Activated CD4-positive, alpha-beta T cell treated with anti-CD3 and anti-CD28 coated beads, Interleukin-2, amount 50 U/mL, for 4 hours (primary cell): Measurements from ENCODE around the gene GFRA1.

ENCODE experiments used
- DNase-seq, 2 experiments: peaks; one replicate each; pipeline ENCODE4 v3.0.0-alpha.2; 2020

GFRA1 gene

DNA sequence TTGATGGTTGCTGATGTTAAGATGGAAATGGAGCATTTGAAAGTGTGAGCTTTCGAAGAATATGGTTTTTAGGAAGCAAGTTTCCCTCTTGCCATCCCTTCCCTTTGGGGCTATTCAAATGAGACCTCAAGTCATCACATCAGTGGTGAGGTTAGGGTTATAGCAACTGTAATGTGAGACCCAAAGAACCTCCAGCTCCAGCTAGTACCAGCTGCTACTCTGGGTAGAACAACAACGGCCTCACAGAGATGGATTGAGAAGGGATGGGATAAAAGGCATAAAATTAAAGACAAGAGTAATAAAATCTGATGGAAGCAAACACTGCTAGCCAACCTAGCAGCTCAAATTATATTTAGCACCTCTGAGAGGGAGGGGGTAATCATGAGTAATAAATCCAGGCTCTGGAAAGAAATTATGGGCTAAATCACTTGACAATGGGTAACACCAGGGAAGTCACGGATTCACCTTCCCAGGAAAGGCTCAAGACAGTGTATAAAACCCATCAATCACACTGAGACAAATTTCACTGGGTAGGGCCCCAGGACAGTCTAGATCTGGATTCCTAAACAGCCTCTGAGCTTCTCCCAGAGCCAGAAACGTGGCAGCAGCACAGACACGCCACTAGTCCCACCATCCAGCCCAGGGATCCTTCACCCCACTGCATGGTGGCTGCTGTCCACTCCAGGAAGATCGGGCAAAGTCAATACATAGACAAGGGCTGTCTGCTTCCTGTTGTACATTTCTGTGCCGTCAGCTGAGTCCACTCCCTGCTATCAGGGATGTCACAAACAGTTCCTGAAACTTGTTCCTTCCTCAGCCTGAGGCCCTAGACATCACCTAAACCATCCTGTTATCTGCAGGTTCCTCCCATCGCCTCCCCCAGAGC is 151.1 kb downstream of the GFRA1 start:
- no peak for DNase-seq

- no peak for DNase-seq
Observed at GRCh38 chr10:116120688-116121455, 152.1 kb downstream of the GFRA1 start.

DNA sequence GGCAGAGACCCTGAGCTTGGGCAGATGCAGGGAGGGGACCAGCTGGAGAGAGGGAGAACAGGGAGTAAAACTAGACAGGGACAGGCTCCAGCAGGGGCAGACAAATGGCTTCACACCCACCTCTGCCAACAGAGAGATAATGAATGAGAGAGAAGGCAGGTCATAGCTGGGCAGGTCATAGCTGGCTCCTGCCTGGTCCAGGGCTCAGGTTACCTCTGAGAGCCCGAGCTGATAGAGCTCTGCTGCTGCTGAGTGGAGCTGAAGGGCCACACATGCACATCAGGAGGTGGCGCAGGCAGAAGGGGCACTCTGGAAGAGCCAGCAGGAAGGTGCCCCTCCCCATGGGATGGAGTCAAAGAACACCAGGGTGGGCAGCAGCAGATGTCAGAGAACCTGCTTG is 154.2 kb downstream of the GFRA1 start:
- DNase-seq, result no peak

DNA sequence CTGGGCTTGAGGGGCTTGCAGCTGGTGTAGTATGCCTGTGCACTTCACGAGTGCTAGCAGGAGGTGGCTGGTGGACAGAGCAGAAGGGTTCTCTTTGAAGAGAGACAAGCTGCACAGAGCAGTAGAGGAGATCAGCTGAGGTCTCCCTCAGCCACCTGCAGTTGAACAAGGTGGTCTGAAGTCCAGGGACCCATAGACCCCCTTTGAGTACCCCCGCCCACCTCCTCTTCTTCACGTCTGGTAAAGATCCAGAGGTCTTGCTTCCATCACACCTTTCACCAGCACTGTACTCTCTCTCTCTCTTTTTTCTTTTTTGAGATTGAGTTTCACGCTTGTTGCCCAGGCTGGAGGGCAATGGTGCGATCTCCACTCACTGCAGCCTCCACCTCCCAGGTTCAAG is 157.2 kb downstream of the GFRA1 start:
- no peak for DNase-seq

GRCh38 chr10:116115036-116115641 is 157.9 kb downstream of the GFRA1 start:
- DNase-seq, result no peak

- DNase-seq, result no peak
Observed at GRCh38 chr10:116113721-116114501, 159.1 kb downstream of the GFRA1 start.

DNA sequence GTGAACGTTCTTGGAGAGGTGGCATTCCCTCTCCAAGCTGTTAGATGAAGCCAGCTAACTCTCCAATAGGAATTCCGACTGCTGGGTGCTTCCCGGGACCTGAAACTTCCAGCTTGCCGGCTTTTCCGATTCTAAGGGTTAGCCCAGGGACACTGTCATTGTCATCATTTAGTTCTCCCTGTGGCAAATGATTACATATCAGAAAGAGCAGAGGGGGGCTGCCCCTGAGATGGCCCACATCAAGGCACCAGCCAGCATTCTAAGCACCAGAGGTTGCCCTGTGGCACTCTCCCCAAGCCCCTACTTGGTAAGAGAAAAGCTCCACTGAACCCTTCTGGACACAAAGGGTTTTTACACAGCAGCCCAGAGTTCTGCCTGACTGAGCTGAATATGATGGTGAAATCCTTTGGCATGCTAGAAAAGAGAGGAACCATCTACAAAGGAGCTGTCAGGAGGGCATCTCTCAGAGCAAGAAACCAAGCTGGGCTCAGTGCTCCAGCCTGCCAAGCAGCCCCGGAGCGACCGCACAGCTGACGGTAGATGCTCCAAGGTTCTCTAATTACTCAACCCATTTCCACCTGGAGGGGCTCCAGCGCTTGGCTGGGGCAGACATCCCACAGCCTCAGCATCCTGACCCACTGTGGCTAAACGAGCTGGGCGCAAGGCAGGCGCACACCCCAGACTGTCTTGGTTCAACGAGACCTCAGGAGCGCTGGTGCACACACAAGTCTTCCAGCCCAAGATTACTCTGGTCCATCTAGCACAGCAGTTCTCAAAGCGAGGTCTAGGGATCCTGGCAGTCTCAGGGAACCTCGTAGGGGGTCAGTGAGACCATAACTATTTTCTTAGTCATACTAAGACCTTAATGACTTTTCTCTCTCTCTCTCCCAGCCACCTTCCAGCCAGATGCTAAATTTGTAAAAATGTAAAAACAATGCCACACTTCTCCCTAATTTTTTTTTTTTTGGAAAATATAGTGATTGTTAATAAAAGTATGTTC is 160.5 kb downstream of the GFRA1 start:
- no peak for DNase-seq

- no peak for DNase-seq
Observed at GRCh38 chr10:116111483-116112095, 161.4 kb downstream of the GFRA1 start.

GRCh38 chr10:116110736-116111135 is 162.3 kb downstream of the GFRA1 start:
- DNase-seq, result no peak

DNA sequence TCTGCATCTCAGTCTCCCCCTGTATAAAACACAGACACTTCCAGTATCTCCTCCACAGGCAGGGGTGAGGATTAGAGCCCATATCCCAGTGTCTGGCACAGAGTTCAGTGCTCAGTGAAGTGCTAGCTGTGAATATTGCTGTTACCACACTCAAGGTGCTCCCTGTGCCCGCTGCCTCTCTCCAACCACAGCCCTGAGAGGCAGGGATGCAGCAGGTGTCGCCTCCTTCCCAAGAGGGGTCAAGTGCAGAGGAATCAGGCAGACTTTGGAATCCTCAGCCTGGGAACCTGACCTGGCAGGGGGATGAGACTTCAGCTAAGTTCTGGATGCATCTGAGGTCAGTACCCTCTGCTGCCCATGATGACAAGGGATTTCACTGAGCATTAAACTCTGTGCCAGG is 163.1 kb downstream of the GFRA1 start:
- no peak for DNase-seq

DNA sequence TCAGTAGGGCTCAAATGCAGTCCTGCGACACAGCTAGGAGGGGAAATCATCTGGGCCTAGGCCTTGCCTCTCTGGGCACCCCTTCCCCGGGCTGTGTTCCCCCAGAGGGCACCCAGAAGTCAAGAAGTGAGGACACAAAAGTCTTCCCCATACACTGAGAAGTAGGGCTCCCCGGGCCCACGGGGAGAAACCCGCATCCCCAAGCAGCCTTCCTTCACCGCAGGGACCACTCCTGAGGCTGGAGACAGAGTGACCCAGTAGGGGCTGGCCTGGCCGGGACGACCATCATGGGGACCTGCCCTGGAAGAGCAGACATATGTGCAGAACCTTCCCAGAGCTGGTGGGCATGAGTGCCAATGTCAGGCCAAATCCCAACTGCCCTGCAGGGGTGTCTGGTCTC is 163.5 kb downstream of the GFRA1 start:
- no peak for DNase-seq

GRCh38 chr10:116108095-116108494 is 164.9 kb downstream of the GFRA1 start:
- DNase-seq, result no peak

- no peak for DNase-seq
Observed at GRCh38 chr10:116106611-116107010, 166.4 kb downstream of the GFRA1 start.

DNA sequence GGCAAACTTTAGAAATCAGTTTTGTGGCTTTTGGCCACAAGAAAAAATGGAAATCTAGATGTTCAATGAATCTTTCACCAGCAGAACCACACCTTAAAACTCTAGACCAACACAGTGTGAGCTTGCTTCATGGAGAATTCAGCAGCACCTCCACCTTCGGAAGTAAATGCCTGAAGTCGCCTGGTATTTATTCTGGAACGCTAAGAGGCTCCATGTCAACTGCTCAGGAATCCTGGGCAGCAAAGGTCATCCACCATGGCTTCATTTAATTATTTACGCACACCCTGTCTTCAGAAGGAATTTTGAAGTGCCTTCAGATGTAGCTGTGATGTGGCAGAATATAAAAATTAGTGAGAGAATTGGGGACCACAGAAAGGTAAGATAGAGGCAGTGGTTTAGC is 167.7 kb downstream of the GFRA1 start:
- DNase-seq, result no peak

GRCh38 chr10:116104210-116104932 is 168.6 kb downstream of the GFRA1 start:
- DNase-seq, result no peak

- DNase-seq, result no peak
Observed at GRCh38 chr10:116103668-116104067, 169.3 kb downstream of the GFRA1 start.

DNA sequence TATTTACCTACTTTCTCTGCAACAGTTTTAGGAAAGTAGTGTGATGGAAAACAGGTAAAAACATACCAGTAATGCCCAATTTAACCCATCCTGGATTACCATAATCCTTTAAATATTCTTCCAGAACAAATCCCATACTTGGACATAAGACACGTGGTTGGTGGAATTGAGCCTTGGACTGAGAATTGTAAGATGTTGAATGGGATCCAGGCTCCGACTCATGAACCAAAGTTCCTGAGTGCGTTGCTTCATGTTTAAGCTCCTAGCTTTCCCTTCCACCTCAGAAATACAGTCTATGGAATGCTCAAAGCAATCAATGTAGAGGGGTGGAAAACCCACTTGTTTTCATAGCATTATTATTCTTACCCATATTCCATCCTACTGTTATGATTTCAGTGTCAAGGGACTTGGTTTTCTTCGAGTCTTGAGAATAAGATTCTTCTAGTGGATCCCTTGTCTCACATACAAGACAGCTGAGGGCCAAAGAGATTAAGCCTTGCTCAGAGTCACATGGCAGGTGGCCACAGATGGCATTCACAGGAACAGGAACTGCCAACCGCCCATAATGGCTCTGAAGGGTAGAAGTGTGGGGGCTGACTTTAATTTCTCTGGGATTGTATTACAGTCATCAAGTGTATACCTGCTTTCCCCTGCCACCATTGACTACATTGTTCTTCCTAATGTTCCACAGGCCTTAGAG is 171.2 kb downstream of the GFRA1 start:
- DNase-seq, result no peak

GRCh38 chr10:116100984-116101383 is 172.0 kb downstream of the GFRA1 start:
- no peak for DNase-seq

GRCh38 chr10:116099023-116099420 is 174.0 kb downstream of the GFRA1 start:
- DNase-seq, result no peak
